Prostate gland (tissue), 2 donors: Measurements from ENCODE around the gene HDAC4.

Source experiments
- POLR2A ChIP-seq: fragments of 450-650 bp; IDR thresholded peaks from one replicate; pipeline ENCODE4 v1.6.1; 2016; ENCODE audit warnings: antibody characterized with exemption, mild to moderate bottlenecking
- POLR2AphosphoS5 ChIP-seq: sonication (generic); formaldehyde crosslinking; IDR thresholded peaks from one replicate; pipeline ENCODE4 v1.6.1; 2017; ENCODE audit warnings: antibody characterized with exemption
- TF ChIP-seq, protein P1 (sequence below), 4 experiments: fragments of 200-600 bp in 2 of 4; fragments of 450-650 bp in 2 of 4; sonication (generic) in 2 of 4; IDR thresholded peaks; 1 replicate in 3 of 4; 2 replicates in 1 of 4; pipeline ENCODE4 v1.5.1; 2016 to 2019; ENCODE audit warnings: antibody characterized with exemption in 4 of 4, mild to moderate bottlenecking in 2 of 4, moderate library complexity in 2 of 4

DNA sequence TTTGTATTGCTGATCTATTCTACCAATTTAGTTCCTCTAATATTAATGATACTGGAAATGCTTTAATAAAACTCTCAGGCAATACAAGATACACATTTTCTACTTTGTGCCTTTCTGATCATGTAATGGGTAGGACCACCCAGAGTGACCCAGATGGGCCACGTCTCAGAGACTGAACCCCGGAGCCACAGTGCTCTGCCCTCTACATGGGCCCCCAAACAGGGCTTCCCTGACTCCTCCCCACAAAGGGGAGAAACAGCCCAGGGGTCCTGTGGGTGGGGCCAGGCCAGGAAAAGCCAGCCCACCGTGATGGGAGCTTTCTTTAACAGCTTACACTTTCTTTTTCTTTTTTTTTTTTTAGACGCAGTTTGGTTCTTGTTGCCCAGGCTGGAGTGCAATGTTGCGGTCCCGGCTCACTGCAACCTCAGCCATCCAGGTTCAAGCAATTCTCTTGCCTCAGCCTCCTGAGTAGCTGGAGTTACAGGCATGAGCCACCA, 18.4 kb downstream of the HDAC4 start:
- TF ChIP-seq, protein P1, sequence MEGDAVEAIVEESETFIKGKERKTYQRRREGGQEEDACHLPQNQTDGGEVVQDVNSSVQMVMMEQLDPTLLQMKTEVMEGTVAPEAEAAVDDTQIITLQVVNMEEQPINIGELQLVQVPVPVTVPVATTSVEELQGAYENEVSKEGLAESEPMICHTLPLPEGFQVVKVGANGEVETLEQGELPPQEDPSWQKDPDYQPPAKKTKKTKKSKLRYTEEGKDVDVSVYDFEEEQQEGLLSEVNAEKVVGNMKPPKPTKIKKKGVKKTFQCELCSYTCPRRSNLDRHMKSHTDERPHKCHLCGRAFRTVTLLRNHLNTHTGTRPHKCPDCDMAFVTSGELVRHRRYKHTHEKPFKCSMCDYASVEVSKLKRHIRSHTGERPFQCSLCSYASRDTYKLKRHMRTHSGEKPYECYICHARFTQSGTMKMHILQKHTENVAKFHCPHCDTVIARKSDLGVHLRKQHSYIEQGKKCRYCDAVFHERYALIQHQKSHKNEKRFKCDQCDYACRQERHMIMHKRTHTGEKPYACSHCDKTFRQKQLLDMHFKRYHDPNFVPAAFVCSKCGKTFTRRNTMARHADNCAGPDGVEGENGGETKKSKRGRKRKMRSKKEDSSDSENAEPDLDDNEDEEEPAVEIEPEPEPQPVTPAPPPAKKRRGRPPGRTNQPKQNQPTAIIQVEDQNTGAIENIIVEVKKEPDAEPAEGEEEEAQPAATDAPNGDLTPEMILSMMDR (IDR thresholded peaks at IDR 0.05): no peak
- TF ChIP-seq POLR2A (no peak), POLR2AphosphoS5 (no peak)
